Gastrocnemius medialis (tissue), 4 donors: ENCODE results near the gene ANKRD11.

Source experiments
- CTCF ChIP-seq, 5 experiments: fragments of 450-650 bp in 3 of 5; fragments of 200-600 bp in 2 of 5; sonication (generic) in 2 of 5; IDR thresholded peaks in 4 of 5; conservative IDR thresholded peaks in 1 of 5; 1 replicate in 4 of 5; 2 replicates in 1 of 5; pipeline ENCODE4 v1.5.1; 2016 to 2019; ENCODE audit warnings: antibody characterized with exemption in 5 of 5, mild to moderate bottlenecking in 3 of 5, moderate library complexity in 3 of 5
- POLR2A ChIP-seq, 2 donors: fragments of 450-650 bp; IDR thresholded peaks; one replicate each; pipeline ENCODE4 v1.6.1; 2017; ENCODE audit warnings: antibody characterized with exemption in 2 of 2, mild to moderate bottlenecking in 2 of 2, moderate library complexity in 2 of 2

DNA sequence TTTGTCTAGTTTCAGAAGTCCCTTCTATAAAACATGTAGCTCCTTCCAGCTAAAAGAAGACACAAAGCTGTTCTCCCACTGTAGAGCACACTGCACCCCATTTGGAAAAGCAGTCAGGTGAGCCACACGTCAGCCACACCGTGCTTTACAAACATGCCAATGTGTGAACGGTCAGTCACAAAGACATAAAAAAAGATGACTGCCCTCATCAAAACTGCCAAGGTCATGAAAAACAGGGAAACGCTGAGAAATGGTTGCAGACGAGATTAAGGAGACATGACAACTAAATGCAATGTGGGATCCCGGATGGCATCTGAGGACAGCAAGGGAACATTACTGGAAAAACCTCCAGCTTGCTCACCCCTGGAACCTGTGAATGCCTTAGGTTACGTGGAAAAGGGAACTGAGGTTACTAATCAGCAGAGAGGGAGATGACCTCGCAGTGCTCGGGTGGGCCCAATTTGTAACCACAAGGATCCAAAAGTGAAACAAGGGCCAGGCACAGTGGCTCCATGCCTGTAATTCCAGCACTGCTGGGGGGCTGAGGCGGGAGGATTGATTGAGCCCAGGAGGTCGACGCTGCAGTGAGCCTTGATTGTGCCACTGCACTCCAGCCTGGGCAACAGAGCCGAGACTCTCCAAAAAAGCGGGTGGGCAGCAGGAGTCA lies 8.1 kb downstream of the ANKRD11 start:
- no peak for TF ChIP-seq CTCF (IDR thresholded peaks at IDR 0.05 in 4 of 5, conservative IDR thresholded peaks at IDR 0.05 in 1 of 5)
- TF ChIP-seq POLR2A (IDR thresholded peaks at IDR 0.05), result no peak
